Natural killer cell treated with Interleukin-12 subunit alpha and Interleukin-12 subunit beta and Interleukin-15 and Interleukin-18, amount 100 ng/mL, for 72 hours (primary cell): ENCODE results near the gene FOXA2. TPM values are rescaled to one million over a fixed set of nuclear protein-coding genes. Genes with fewer than 3 reads are reported as not detected.

ENCODE experiments used
- ATAC-seq, 2 donors: fragments of 150-1000 bp; cut with Tn5 transposase in 1 of 2; sonication (Bioruptor Pico), chemical (Tn5 transposase) in 1 of 2; 2 replicates each; pipeline ENCODE4 v1.10.0; 2021
- DNase-seq: peaks from one replicate; pipeline ENCODE4 v3.0.0; 2022; ENCODE audit warnings: low spot score
- H3K27ac Mint-ChIP-seq, 2 donors: 1 replicate in 1 of 2; 2 replicates in 1 of 2; pipeline ENCODE4 v1.8.0; 2022; ENCODE audit warnings: mixed read lengths in 2 of 2, mild to moderate bottlenecking in 1 of 2, moderate library complexity in 1 of 2
- H3K27me3 Mint-ChIP-seq, 2 donors: 1 replicate in 1 of 2; 2 replicates in 1 of 2; pipeline ENCODE4 v1.8.0; 2022; ENCODE audit warnings: mixed read lengths in 2 of 2
- H3K36me3 Mint-ChIP-seq: one replicate; pipeline ENCODE4 v1.8.0; 2022; ENCODE audit warnings: mixed read lengths
- H3K4me1 Mint-ChIP-seq, 2 donors: 1 replicate in 1 of 2; 2 replicates in 1 of 2; pipeline ENCODE4 v1.8.0; 2022; ENCODE audit warnings: low read depth in 2 of 2, mixed read lengths in 2 of 2, mild to moderate bottlenecking in 1 of 2
- H3K4me3 Mint-ChIP-seq: one replicate; pipeline ENCODE4 v1.8.0; 2022; ENCODE audit warnings: mixed read lengths
- H3K9me3 Mint-ChIP-seq: 2 replicates; pipeline ENCODE4 v1.8.0; 2022; ENCODE audit warnings: mixed read lengths
- total RNA-seq, 2 donors: library from RNA; stranded (reverse); gene quantifications; one replicate each; pipeline ENCODE4 v1.2.3, GENCODE V29; 2022

The FOXA2 gene
- total RNA-seq, 2 donors from 2014 or later, result not detected

DNA sequence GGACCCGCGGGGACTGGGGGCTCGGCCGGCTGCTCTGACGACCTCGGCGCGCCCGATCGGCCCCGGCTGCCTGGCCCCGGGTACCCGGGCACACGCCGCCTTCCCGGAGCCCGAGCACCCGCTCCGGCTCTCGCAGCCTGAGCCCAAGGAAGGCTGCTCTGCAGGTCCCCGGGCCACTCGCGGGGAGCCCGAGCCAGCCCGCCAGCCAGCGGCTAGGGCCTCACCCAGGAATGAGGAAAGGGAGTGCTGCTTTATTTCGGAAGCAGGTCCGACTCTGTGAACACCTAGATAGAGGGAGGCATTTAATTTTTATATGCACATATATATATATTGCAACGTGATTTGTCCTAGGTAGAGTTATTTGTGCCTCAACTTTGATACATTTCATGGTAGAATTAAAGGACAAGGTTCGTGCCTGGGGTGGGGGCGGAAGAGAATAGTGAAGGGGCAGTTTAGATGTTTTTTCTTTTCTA is 15.5 kb downstream of the FOXA2 start:
- DNase-seq, result no peak
- peaks cover 46 to 61% of the 10 kb centered on the region in 2 donors for H3K27me3 Mint-ChIP-seq
- H3K36me3 Mint-ChIP-seq, result peaks cover 6% of the 10 kb centered on the region
- no peak overlapping the region for H3K4me3 Mint-ChIP-seq
- H3K4me1 Mint-ChIP-seq, result no peaks in the 10 kb centered on the region
- ATAC-seq, result no peak
- H3K9me3 Mint-ChIP-seq, result no peaks in the 10 kb centered on the region
- H3K27ac Mint-ChIP-seq, result no peak overlapping the region

DNA sequence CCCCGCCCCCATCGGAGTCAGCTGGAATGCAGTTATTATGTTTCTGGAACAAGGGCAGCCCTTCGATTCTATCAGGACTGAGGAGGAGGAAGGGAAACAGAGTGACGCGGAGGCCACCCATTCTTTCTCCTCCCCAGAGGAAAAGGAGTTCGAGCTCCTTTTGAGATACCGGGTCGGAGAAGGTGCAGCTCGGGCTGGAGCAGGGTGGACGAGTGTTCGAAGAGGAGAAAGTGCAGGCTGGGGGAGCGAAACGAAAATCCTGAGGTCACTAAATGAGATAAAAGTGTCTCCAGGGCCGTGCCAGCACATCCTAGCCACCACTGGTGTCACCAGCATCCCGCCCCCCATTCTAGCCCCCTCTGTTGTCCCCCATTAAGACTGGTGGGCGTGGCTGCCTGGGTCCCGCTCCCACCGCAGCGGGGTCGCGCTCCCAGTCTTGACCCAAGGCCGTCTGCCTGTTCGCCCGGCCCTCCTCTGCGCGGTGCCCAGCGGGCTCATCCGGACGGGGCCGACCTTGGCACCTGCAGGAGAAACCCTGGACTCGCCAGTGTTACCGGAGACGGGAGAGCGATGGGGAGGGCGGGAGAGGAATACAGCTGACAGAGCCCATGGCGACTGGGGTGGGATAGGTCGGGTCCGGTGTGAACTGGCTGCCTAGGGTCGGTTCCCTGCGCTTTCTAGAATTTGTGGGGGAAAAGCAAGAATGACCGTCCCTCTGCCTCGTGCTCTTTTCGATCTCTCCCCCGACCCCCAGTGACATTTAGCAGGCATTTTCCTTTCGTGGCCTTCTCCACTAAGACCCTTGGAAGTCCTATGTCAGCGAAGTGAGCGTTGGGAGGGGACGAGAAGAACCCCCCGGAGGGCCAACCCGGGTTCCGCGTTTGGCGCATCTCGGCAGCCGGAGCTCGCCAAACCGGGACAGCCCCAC is 16.2 kb downstream of the FOXA2 start:
- Mint-ChIP-seq H3K9me3 (peaks cover 2% of the 10 kb centered on the region), H3K27me3 (peaks cover 50 to 62% of the 10 kb centered on the region in 2 donors), H3K36me3 (peaks cover 6% of the 10 kb centered on the region), H3K27ac (no peak overlapping the region), H3K4me3 (no peak overlapping the region), H3K4me1 (no peaks in the 10 kb centered on the region)
- DNase-seq, result no peak
- ATAC-seq, result no peak

- ATAC-seq (no peak), DNase-seq (no peak)
- peaks cover 6% of the 10 kb centered on the region for H3K36me3 Mint-ChIP-seq
- H3K27me3 Mint-ChIP-seq, result peaks cover 52 to 64% of the 10 kb centered on the region in 2 donors
- no peak overlapping the region for H3K27ac Mint-ChIP-seq
- no peaks in the 10 kb centered on the region for H3K4me1 Mint-ChIP-seq
- no peak overlapping the region for H3K4me3 Mint-ChIP-seq
- H3K9me3 Mint-ChIP-seq, result peaks cover 2% of the 10 kb centered on the region
These were observed 17.3 kb downstream of the FOXA2 start for GRCh38 chr20:22566876-22567658.

GRCh38 chr20:22563062-22563965 is 21.1 kb downstream of the FOXA2 start:
- no peak for DNase-seq
- Mint-ChIP-seq H3K4me3 (no peak overlapping the region), H3K27ac (no peak overlapping the region), H3K9me3 (peaks cover 6% of the 10 kb centered on the region), H3K4me1 (no peaks in the 10 kb centered on the region), H3K36me3 (peaks cover 5% of the 10 kb centered on the region), H3K27me3 (peaks cover 54 to 75% of the 10 kb centered on the region in 2 donors)
- no peak for ATAC-seq

DNA sequence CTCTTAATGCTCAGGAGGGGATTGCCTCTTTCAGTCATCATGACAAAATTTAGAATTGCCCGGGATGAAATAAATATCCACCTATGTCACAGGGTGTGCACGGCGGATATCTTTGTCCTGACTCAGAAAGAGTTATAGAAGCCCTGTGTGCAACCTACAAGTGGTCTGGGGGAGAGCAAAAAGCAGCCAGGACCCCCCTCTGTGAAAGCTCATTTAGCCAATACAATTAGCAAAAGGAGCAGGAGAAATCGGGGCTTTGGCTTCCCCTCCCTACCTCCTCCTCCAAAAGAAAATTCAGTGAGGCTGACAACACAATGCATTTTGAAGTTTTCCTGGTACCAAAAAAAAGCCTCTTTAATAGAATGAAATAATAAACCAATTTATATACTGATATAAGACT is 21.8 kb downstream of the FOXA2 start:
- no peak overlapping the region for H3K4me3 Mint-ChIP-seq
- DNase-seq, result no peak
- H3K36me3 Mint-ChIP-seq, result peaks cover 5% of the 10 kb centered on the region
- H3K27ac Mint-ChIP-seq, result no peak overlapping the region
- peaks cover 52 to 75% of the 10 kb centered on the region in 2 donors for H3K27me3 Mint-ChIP-seq
- H3K9me3 Mint-ChIP-seq, result peaks cover 6% of the 10 kb centered on the region
- no peak for ATAC-seq
- no peaks in the 10 kb centered on the region for H3K4me1 Mint-ChIP-seq

- Mint-ChIP-seq H3K4me3 (no peak overlapping the region), H3K36me3 (peaks cover 5% of the 10 kb centered on the region)
These were observed 22.3 kb downstream of the FOXA2 start for GRCh38 chr20:22561965-22562577.

DNA sequence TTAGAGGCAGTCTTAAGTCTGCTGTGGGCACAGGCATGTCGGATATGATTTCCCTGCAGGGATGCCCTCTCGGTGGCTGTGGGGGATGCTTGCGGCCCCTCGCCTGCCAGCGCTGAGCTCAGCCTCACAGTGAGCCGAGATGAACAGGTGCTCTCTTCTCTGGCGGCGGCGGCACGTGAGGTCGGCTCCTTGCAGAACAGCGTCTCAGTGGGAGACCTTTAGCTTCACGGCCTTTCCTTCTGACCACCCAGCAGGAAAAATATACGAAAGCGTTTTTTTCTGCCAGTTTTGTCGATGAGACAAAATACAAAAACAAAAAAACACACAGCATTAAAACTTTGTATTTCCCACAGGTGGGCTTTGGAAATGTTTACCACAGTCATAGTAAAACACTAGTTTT is 23.6 kb downstream of the FOXA2 start:
- Mint-ChIP-seq H3K9me3 (peaks cover 6% of the 10 kb centered on the region), H3K27ac (no peak overlapping the region), H3K4me1 (no peaks in the 10 kb centered on the region), H3K36me3 (peaks cover 5% of the 10 kb centered on the region), H3K4me3 (no peak overlapping the region), H3K27me3 (peaks cover 48 to 61% of the 10 kb centered on the region in 2 donors)
- DNase-seq (no peak), ATAC-seq (no peak)

More at GRCh38 chr20:22561965-22562577, 22.3 kb downstream of the FOXA2 start:
- DNase-seq, result no peak
- H3K4me1 Mint-ChIP-seq, result no peaks in the 10 kb centered on the region
- peaks cover 48 to 69% of the 10 kb centered on the region in 2 donors for H3K27me3 Mint-ChIP-seq
- H3K9me3 Mint-ChIP-seq, result peaks cover 6% of the 10 kb centered on the region
- H3K27ac Mint-ChIP-seq, result no peak overlapping the region
- ATAC-seq, result no peak

GRCh38 chr20:22559711-22560318 is 24.6 kb downstream of the FOXA2 start:
- no peak for DNase-seq
- Mint-ChIP-seq H3K9me3 (peaks cover 6% of the 10 kb centered on the region), H3K4me3 (no peak overlapping the region), H3K4me1 (no peaks in the 10 kb centered on the region), H3K27me3 (peaks cover 46 to 61% of the 10 kb centered on the region in 2 donors), H3K27ac (no peak overlapping the region), H3K36me3 (peaks cover 5% of the 10 kb centered on the region)
- ATAC-seq, result no peak

DNA sequence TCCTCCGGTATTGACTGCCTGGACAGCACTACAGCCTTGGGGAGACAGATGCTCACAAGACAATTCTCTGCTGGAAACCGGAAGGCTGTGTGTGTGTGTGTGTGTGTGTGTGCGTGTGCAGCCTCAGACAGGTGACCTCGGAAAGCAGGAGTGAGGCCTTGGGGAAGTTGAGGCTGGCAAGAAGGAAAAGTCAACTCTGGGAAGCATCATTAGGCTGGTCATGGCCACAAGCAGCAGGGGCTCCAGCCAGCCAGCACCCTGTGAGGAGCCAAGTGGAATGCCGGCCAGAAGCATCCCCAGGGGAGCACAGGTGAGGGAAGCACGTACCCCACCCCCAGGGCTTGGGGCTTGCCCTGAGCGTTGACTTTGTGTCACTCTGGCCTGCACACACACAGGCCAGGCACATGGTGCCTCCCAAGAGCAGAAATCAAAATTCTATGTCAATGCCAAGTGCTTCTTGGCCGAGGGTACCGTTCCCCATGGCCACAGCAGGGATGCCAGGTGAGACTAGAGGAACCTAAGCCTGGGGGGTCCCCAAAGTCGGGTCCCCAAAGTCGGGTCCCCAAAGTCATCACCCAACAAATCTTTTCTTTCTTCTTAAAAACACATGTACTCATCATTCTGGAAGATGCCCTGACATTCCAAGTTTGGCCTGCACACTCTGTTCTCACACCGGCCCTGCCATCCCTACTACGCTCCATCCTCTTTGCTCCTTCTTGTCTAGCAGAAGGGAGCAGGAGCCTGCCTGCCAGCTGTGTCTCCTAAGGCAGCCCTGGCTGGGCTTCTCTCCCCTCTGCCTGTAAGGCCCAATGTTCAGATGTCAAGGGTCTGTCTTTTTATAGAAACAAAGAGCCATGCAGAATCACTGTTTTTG is 26.7 kb downstream of the FOXA2 start:
- Mint-ChIP-seq H3K4me1 (no peaks in the 10 kb centered on the region), H3K27ac (no peak overlapping the region), H3K36me3 (peaks cover 5% of the 10 kb centered on the region), H3K27me3 (peaks cover 31 to 45% of the 10 kb centered on the region in 2 donors), H3K4me3 (no peak overlapping the region), H3K9me3 (peaks cover 3% of the 10 kb centered on the region)
- ATAC-seq (no peak), DNase-seq (no peak)

DNA sequence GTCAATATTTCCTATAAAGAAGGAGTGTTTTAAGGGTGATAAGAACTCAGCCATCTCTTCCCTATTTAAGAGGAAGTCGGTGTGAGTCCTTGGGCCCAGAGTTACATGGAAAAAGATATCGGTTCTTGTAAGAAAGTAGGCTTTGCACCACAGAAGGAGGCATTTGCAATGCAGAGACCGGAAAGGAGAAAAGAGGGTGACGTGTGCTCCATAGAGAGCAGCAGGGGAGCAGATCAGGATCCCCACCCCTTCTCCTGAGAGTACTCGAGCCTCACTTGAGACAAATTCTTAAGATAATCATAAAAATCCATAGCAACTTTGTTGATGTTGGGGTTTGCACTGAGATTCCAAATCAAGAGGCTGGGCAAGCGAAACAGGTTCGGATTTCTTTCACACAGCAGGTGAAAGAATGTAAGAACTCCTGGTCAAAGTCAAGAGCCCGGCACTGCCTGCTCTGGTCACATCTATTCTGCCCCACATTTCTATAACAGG is 27.8 kb downstream of the FOXA2 start:
- Mint-ChIP-seq H3K27ac (no peak overlapping the region), H3K4me3 (no peak overlapping the region), H3K27me3 (peaks cover 27 to 35% of the 10 kb centered on the region in 2 donors), H3K4me1 (no peaks in the 10 kb centered on the region), H3K9me3 (peaks cover 3% of the 10 kb centered on the region), H3K36me3 (peaks cover 5% of the 10 kb centered on the region)
- DNase-seq (no peak), ATAC-seq (no peak)

DNA sequence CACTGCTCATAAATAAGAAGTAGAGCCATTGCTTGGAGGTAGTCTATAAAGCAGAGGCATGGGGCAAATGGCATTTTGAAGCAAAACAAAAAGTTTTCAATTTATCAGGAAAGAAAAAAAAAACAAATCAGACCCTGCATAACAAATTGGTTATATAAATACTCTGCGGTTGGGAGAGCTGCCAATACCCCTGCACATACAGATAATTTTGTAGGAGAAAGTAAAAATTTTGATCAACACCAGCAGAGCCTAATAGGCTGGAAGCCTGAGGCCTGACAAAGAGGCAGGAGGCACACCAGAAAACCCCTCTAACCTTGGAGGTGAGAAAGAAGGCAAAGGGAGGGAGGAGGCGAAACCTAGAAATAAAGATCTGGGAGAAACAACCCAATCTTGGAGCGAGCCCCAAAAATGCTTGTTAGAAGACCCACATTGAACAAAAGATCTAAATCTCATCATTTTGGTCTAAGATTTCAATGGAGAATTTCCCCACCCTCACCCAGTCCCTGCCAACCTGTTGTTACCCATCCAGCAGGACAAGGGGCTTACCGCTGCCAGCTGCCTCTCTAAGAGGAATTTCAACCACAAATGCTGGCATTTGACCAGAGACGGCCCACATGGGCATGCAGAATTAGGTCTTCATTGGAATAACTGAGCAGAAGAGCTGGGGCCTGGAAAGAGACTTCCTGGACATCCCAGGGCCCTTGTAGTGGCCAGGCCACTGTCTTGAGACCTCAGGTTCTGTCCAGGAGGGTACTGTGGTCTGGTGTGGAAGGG is 28.4 kb downstream of the FOXA2 start:
- DNase-seq, result no peak
- ATAC-seq, result no peak
- H3K9me3 Mint-ChIP-seq, result peaks cover 3% of the 10 kb centered on the region
- no peaks in the 10 kb centered on the region for H3K4me1 Mint-ChIP-seq
- H3K27ac Mint-ChIP-seq, result no peak overlapping the region
- no peak overlapping the region for H3K4me3 Mint-ChIP-seq
- H3K36me3 Mint-ChIP-seq, result peaks cover 5% of the 10 kb centered on the region
- peaks cover 24 to 30% of the 10 kb centered on the region in 2 donors for H3K27me3 Mint-ChIP-seq
